NB4 (cell line): ENCODE data around the gene CHST5.

Experiments
- CTCF ChIP-seq: IDR thresholded peaks from one replicate; pipeline ENCODE4 v1.5.1; 2012; ENCODE audit warnings: low read depth, low read length
- MYC ChIP-seq: IDR thresholded peaks from 2 replicates; pipeline ENCODE4 v1.6.1; 2011; ENCODE audit warnings: low read depth, low read length
- POLR2A ChIP-seq: IDR thresholded peaks from 2 replicates; pipeline ENCODE4 v1.6.1; 2011; ENCODE audit warnings: mild to moderate bottlenecking; ENCODE audit not compliant: insufficient read length; ENCODE audit errors: extremely low read depth

- no peak for TF ChIP-seq MYC
- no peak for TF ChIP-seq POLR2A
- TF ChIP-seq CTCF: no peak
Measured at GRCh38 chr16:75529959-75530358, 5.9 kb downstream of the CHST5 start.
